GM12878 (cell line): Measurements from ENCODE around the gene TSPAN5. TPM values are rescaled to one million over a fixed set of nuclear protein-coding genes. Genes with fewer than 3 reads are reported as not detected.

Experiments used
- ATAC-seq: fragments of 200-7000 bp; cut with Tn5 transposase; 3 replicates; pipeline ENCODE4 v1.9.1; 2020; ENCODE audit warnings: mild to moderate bottlenecking, moderate library complexity
- BruUV-seq: library from RNA; stranded (reverse); fragments of 400-500 nt; replicated peaks from 2 replicates; lab custom pipeline; 2021; lab: Mats Ljungman, UMichigan
- CTCF ChIA-PET: fragments of 300-600 bp; sonication (Branson Sonifier 250); formaldehyde crosslinking; extraction: SDS; loops from one replicate; lab custom pipeline; 2021; ENCODE audit warnings: inconsistent platforms; lab: Yijun Ruan, JAX
- POLR2A ChIA-PET: fragments of 350-600 bp; formaldehyde crosslinking; extraction: SDS; loops from one replicate; lab custom pipeline; 2021; ENCODE audit warnings: inconsistent platforms; lab: Charles Lee
- RAD21 ChIA-PET: fragments of 300-600 bp; sonication (Branson Sonifier 250); formaldehyde crosslinking; loops from one replicate; lab custom pipeline; 2023; ENCODE audit warnings: antibody characterized with exemption; ENCODE audit not compliant: unreplicated experiment; lab: Charles Lee
- SMC1A ChIA-PET: fragments of 300-600 bp; sonication (Branson Sonifier 250); formaldehyde crosslinking; loops from one replicate; lab custom pipeline; 2023; ENCODE audit not compliant: unreplicated experiment, uncharacterized antibody; lab: Charles Lee
- DNase-seq: peaks from one replicate; pipeline ENCODE4 v3.0.0-alpha.2; 2011; ENCODE audit warnings: low read depth, low spot score
- FAIRE-seq: peaks from 3 replicates; lab custom pipeline; 2011; peaks lifted over from hg19 to GRCh38; lab: Jason Lieb, UNC
- H2AFZ ChIP-seq: 2 replicates; pipeline ENCODE4 v1.6.0; 2011; ENCODE audit warnings: low read depth, low read length, control low read depth; ENCODE audit not compliant: control insufficient read depth
- H3K27ac ChIP-seq: 2 replicates; pipeline ENCODE4 v1.5.1; 2011; ENCODE audit warnings: control low read depth; ENCODE audit not compliant: control insufficient read depth, insufficient read depth
- H3K27me3 ChIP-seq, 2 experiments: replicated peaks in 1 of 2; 2 replicates each; pipeline versions ENCODE4 v1.6.0 to v1.6.1; 2011; ENCODE audit warnings: low read length in 1 of 2; ENCODE audit not compliant: control insufficient read depth in 2 of 2, insufficient read depth in 2 of 2
- H3K36me3 ChIP-seq, 2 experiments: 2 replicates each; pipeline ENCODE4 v1.5.1; 2011; ENCODE audit warnings: low read length in 1 of 2; ENCODE audit not compliant: control insufficient read depth in 2 of 2, insufficient read depth in 2 of 2
- H3K4me1 ChIP-seq: 2 replicates; pipeline ENCODE4 v1.6.1; 2011; ENCODE audit warnings: mild to moderate bottlenecking, low read length, moderate library complexity, mixed read lengths; ENCODE audit not compliant: control insufficient read depth, insufficient read depth
- H3K4me2 ChIP-seq: 2 replicates; pipeline ENCODE4 v1.6.0; 2011; ENCODE audit warnings: control low read depth; ENCODE audit not compliant: control insufficient read depth, insufficient read depth
- H3K4me3 ChIP-seq: fragments of 200-600 bp; sonication (generic); 2 replicates; pipeline ENCODE4 v1.5.1; 2016
- H3K79me2 ChIP-seq: 2 replicates; pipeline ENCODE4 v1.6.0; 2011; ENCODE audit warnings: low read length; ENCODE audit not compliant: control insufficient read depth, insufficient read depth
- H3K9ac ChIP-seq: 2 replicates; pipeline ENCODE4 v1.8.0; 2011; ENCODE audit warnings: low read length, control low read depth, mixed read lengths; ENCODE audit not compliant: control insufficient read depth, insufficient read depth
- H3K9me3 ChIP-seq: replicated peaks from 3 replicates; pipeline ENCODE4 v1.5.1; 2011; ENCODE audit warnings: mild to moderate bottlenecking, low read length; ENCODE audit not compliant: control insufficient read depth, insufficient read depth
- H4K20me1 ChIP-seq: 2 replicates; pipeline ENCODE4 v1.6.0; 2011; ENCODE audit not compliant: control insufficient read depth, insufficient read depth
- BMI1 ChIP-seq: fragments of 450-650 bp; IDR thresholded peaks from 2 replicates; pipeline ENCODE4 v1.6.1; 2016; ENCODE audit warnings: mild to moderate bottlenecking, moderate library complexity, borderline replicate concordance
- RELA ChIP-seq: fragments of 450-650 bp; IDR thresholded peaks from 2 replicates; pipeline ENCODE4 v1.8.0; 2014; ENCODE audit warnings: borderline replicate concordance; ENCODE audit not compliant: partially characterized antibody
- SKIL ChIP-seq: fragments of 450-650 bp; IDR thresholded peaks from 2 replicates; pipeline ENCODE4 v1.6.1; 2017; ENCODE audit warnings: mild to moderate bottlenecking, low read depth, inconsistent platforms; ENCODE audit not compliant: poor library complexity, severe bottlenecking
- SMARCA5 ChIP-seq: fragments of 450-650 bp; IDR thresholded peaks from 2 replicates; pipeline ENCODE4 v1.6.1; 2017; ENCODE audit warnings: mild to moderate bottlenecking
- ZBTB4 ChIP-seq: fragments of 450-650 bp; formaldehyde crosslinking; IDR thresholded peaks from 2 replicates; pipeline ENCODE4 v1.4.0; 2022; ENCODE audit warnings: mild to moderate bottlenecking, moderate library complexity
- WGBS: methylation state at CpG from one replicate; pipeline ENCODE4 v1.1.6; 2016; ENCODE audit warnings: low lambda C conversion rate; ENCODE audit not compliant: insufficient replicate concordance, insufficient coverage; ENCODE audit errors: missing lambda C conversion rate; 5-methylcytosine and 5-hydroxymethylcytosine counted together
- in situ Hi-C: fragments of 300-500 bp; cut with MboI; formaldehyde crosslinking; loops from 9 replicates; pipeline ENCODE4 v1.14.3; 2018; ENCODE audit warnings: mixed read lengths
- intact Hi-C: fragments of 100-400 bp; cut with micrococcal nuclease; formaldehyde crosslinking; loops from one replicate; pipeline ENCODE4 v1.14.2; 2022; ENCODE audit not compliant: unreplicated experiment
- polyA plus RNA-seq, 11 experiments: library from polyadenylated mRNA; depleted of rRNA in 4 of 11; unstranded in 6 of 11; stranded (reverse) in 5 of 11; fragments of >200 nt; fragmentation: Nextera tagmentation in 4 of 11; fragmentation: Illumina TruSeq in 1 of 11; extraction: Ambion mirVana in 4 of 11; extraction: Trizol in 1 of 11; gene quantifications; 1 replicate in 1 of 11; 2 replicates in 10 of 11; pipeline versions ENCODE4 v1.2.1 to v1.2.3, GENCODE V29; 2011 to 2016; ENCODE audit warnings: inconsistent platforms in 2 of 11, missing spikeins in 2 of 11, low read depth in 1 of 11
- total RNA-seq, 4 experiments: library from RNA; depleted of rRNA in 3 of 4; stranded (reverse); fragments of >200 nt in 3 of 4; fragmentation: Illumina TruSeq in 1 of 4; extraction: Trizol in 1 of 4; gene quantifications; 2 replicates each; pipeline versions ENCODE4 v1.2.1 to v1.2.3, GENCODE V29; 2013 to 2021
- TF ChIP-seq, protein P1 (sequence below): fragments of 450-650 bp; formaldehyde crosslinking; IDR thresholded peaks from 2 replicates; pipeline ENCODE4 v1.4.0; 2020; ENCODE audit warnings: mild to moderate bottlenecking, moderate library complexity

TSPAN5 gene
- total and polyA plus RNA-seq, 10 of the 15 experiments (the other 5 are each of a cell fraction or from before 2014, with no cell fraction given) = 0.09 to 8.2 (median 0.27) TPM

- Histone ChIP-seq H3K9ac (no peak overlapping the region), H3K4me1 (no peaks in the 10 kb centered on the region), H2AFZ (no peak overlapping the region), H3K36me3 (no peaks in the 10 kb centered on the region), H3K27ac (no peak overlapping the region), H3K9me3 (no peaks in the 10 kb centered on the region), H3K79me2 (no peaks in the 10 kb centered on the region), H4K20me1 (no peaks in the 10 kb centered on the region), H3K4me3 (no peak overlapping the region), H3K27me3 (no peaks in the 10 kb centered on the region), H3K4me2 (no peak overlapping the region)
- ChIA-PET RAD21 (no interaction called here), POLR2A (no interaction called here), CTCF (no interaction called here), SMC1A (no interaction called here)
- WGBS = 33% methylated on average over 7 of the region's 7 CpGs
- intact Hi-C loops = no loop called here
- DNase-seq = no peak
- no peak for ATAC-seq
- in situ Hi-C loops = no loop called here
- no peak for TF ChIP-seq BMI1
- TF ChIP-seq, protein P1, sequence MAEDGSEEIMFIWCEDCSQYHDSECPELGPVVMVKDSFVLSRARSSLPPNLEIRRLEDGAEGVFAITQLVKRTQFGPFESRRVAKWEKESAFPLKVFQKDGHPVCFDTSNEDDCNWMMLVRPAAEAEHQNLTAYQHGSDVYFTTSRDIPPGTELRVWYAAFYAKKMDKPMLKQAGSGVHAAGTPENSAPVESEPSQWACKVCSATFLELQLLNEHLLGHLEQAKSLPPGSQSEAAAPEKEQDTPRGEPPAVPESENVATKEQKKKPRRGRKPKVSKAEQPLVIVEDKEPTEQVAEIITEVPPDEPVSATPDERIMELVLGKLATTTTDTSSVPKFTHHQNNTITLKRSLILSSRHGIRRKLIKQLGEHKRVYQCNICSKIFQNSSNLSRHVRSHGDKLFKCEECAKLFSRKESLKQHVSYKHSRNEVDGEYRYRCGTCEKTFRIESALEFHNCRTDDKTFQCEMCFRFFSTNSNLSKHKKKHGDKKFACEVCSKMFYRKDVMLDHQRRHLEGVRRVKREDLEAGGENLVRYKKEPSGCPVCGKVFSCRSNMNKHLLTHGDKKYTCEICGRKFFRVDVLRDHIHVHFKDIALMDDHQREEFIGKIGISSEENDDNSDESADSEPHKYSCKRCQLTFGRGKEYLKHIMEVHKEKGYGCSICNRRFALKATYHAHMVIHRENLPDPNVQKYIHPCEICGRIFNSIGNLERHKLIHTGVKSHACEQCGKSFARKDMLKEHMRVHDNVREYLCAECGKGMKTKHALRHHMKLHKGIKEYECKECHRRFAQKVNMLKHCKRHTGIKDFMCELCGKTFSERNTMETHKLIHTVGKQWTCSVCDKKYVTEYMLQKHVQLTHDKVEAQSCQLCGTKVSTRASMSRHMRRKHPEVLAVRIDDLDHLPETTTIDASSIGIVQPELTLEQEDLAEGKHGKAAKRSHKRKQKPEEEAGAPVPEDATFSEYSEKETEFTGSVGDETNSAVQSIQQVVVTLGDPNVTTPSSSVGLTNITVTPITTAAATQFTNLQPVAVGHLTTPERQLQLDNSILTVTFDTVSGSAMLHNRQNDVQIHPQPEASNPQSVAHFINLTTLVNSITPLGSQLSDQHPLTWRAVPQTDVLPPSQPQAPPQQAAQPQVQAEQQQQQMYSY (CRISPR knock-in tag) = no peak
- no peak for TF ChIP-seq SMARCA5
- no peak for TF ChIP-seq RELA
- no peak for TF ChIP-seq ZBTB4 (CRISPR knock-in tag)
- TF ChIP-seq SKIL = no peak
- no TSS peak for BruUV-seq
- no peak for FAIRE-seq
Measured at GRCh38 chr4:98568941-98569663, 89.3 kb downstream of the TSPAN5 start.
